Stomach (tissue), 9 donors: ENCODE data around the gene MCTP1. TPM values are rescaled to one million over a fixed set of nuclear protein-coding genes. Genes with fewer than 3 reads are reported as not detected.

Experiments used
- DNase-seq, 2 donors: peaks; one replicate each; pipeline versions ENCODE4 v3.0.0 to v3.0.0-alpha.2; 2013 to 2019
- H3K27ac ChIP-seq, 5 donors: fragments of 200-600 bp in 4 of 5; sonication (generic) in 4 of 5; one replicate each; pipeline ENCODE4 v1.5.1; 2013 to 2019; ENCODE audit warnings: mild to moderate bottlenecking in 1 of 5, moderate library complexity in 1 of 5
- H3K27me3 ChIP-seq, 3 donors: fragments of 200-600 bp; sonication (generic); one replicate each; pipeline ENCODE4 v1.5.1; 2017 to 2019; ENCODE audit warnings: mixed run types in 1 of 3
- H3K36me3 ChIP-seq, 4 donors: fragments of 200-600 bp; sonication (generic); 1 replicate in 3 of 4; 2 replicates in 1 of 4; pipeline ENCODE4 v1.5.1; 2016 to 2019
- H3K4me1 ChIP-seq, 4 donors: fragments of 200-600 bp; sonication (generic); one replicate each; pipeline ENCODE4 v1.5.1; 2016 to 2019
- H3K4me3 ChIP-seq, 4 donors: fragments of 200-600 bp; sonication (generic) in 3 of 4; one replicate each; pipeline ENCODE4 v1.5.1; 2016 to 2019; ENCODE audit warnings: mild to moderate bottlenecking in 1 of 4
- H3K9me3 ChIP-seq, 4 donors: fragments of 200-600 bp; sonication (generic); one replicate each; pipeline ENCODE4 v1.5.1; 2016 to 2019
- CTCF ChIP-seq, 7 experiments: fragments of 450-650 bp in 4 of 7; fragments of 200-600 bp in 3 of 7; sonication (generic) in 3 of 7; IDR thresholded peaks; one replicate each; pipeline ENCODE4 v1.5.1; 2016 to 2019; ENCODE audit warnings: antibody characterized with exemption in 7 of 7, control low read depth in 2 of 7, mild to moderate bottlenecking in 1 of 7
- EP300 ChIP-seq: sonication (generic); formaldehyde crosslinking; IDR thresholded peaks from one replicate; pipeline ENCODE4 v1.6.1; 2017; ENCODE audit warnings: antibody characterized with exemption
- POLR2A ChIP-seq, 4 donors: fragments of 450-650 bp; IDR thresholded peaks; one replicate each; pipeline ENCODE4 v1.6.1; 2016; ENCODE audit warnings: antibody characterized with exemption in 4 of 4, control low read depth in 2 of 4, mild to moderate bottlenecking in 1 of 4, moderate library complexity in 1 of 4
- POLR2AphosphoS5 ChIP-seq, 3 donors: sonication (generic); formaldehyde crosslinking; IDR thresholded peaks; one replicate each; pipeline ENCODE4 v1.6.1; 2016; ENCODE audit warnings: antibody characterized with exemption in 3 of 3
- WGBS, 5 donors: extraction: QIAGEN DNeasy Blood & Tissue Kit in 3 of 5; methylation state at CpG; one replicate each; pipeline versions ENCODE4 v1.1.5 to v1.1.7; 2013 to 2018; 5-methylcytosine and 5-hydroxymethylcytosine counted together
- intact Hi-C: fragments of 100-400 bp; cut with DNase I; formaldehyde crosslinking; loops from one replicate; pipeline ENCODE4 v1.15.1; 2023; ENCODE audit warnings: low total_unique reads
- polyA plus RNA-seq, 3 donors: library from polyadenylated mRNA; stranded (reverse); fragments of 200-250 nt; gene quantifications; one replicate each; pipeline ENCODE4 v1.2.3, GENCODE V29; 2013
- total RNA-seq, 5 donors: library from RNA; depleted of rRNA; stranded (reverse); fragments of >200 nt; gene quantifications; one replicate each; pipeline versions ENCODE4 v1.1.0 to v1.2.3, GENCODE V29; 2014 to 2016
- donor health status: healthy with polysubstance abuse.
- donor health status: Bipolar disorder and iron deficiency.
- donor health status: healthy.

Gene MCTP1
- total and polyA plus RNA-seq, 8 donors = 1.4 to 47.9 (median 11.3) TPM

- no peak for DNase-seq
- H3K4me3 ChIP-seq = no peak overlapping the region
- H3K27ac ChIP-seq = no peak overlapping the region
- H3K9me3 ChIP-seq = no peaks in the 10 kb centered on the region
- H3K36me3 ChIP-seq = no peaks in the 10 kb centered on the region
- WGBS, 5 donors = 41 to 72% (median 52%) methylated on average over 2 of the region's 2 CpGs
- H3K4me1 ChIP-seq = peaks cover 18 to 30% (median 25%) of the 10 kb centered on the region in 4 donors
- TF ChIP-seq CTCF (IDR thresholded peaks at IDR 0.05) (no peak), POLR2A (IDR thresholded peaks at IDR 0.05) (no peak), EP300 (no peak), POLR2AphosphoS5 (IDR thresholded peaks at IDR 0.05) (no peak)
- H3K27me3 ChIP-seq = peaks cover 0 to 90% (median 57%) of the 10 kb centered on the region in 3 donors
- intact Hi-C loops = no loop called here
These were observed 3.7 kb downstream of the MCTP1 start for GRCh38 chr5:95281226-95281625.

- no peaks in the 10 kb centered on the region for H3K36me3 ChIP-seq
- TF ChIP-seq CTCF (IDR thresholded peaks at IDR 0.05) = no peak
- 46 to 62% (median 48%) methylated on average over 8 of the region's 8 CpGs for WGBS, 5 donors
- H3K27me3 ChIP-seq = peaks cover 0 to 84% (median 50%) of the 10 kb centered on the region in 3 donors
- no peak overlapping the region for H3K27ac ChIP-seq
- intact Hi-C loops = no loop called here
- no peaks in the 10 kb centered on the region for H3K9me3 ChIP-seq
- no peak overlapping the region for H3K4me3 ChIP-seq
- no peak for DNase-seq
- peaks cover 18 to 28% (median 25%) of the 10 kb centered on the region in 4 donors for H3K4me1 ChIP-seq
These were observed 4.3 kb downstream of the MCTP1 start for GRCh38 chr5:95280401-95281095.

GRCh38 chr5:95274011-95274410 is 10.9 kb downstream of the MCTP1 start:
- no peaks in the 10 kb centered on the region for H3K9me3 ChIP-seq
- no peak for DNase-seq
- TF ChIP-seq CTCF (IDR thresholded peaks at IDR 0.05) = no peak
- no peak for TF ChIP-seq POLR2A (IDR thresholded peaks at IDR 0.05)
- no peak for TF ChIP-seq EP300
- TF ChIP-seq POLR2AphosphoS5 (IDR thresholded peaks at IDR 0.05) = no peak
- no peak overlapping the region for H3K27ac ChIP-seq
- H3K4me3 ChIP-seq = no peak overlapping the region
- 52 to 68% (median 59%) methylated on average over 5 of the region's 5 CpGs for WGBS, 5 donors
- no peaks in the 10 kb centered on the region for H3K36me3 ChIP-seq
- peaks cover 0 to 22% (median 0%) of the 10 kb centered on the region in 3 donors for H3K27me3 ChIP-seq
- no peaks in the 10 kb centered on the region for H3K4me1 ChIP-seq
- intact Hi-C loops = no loop called here

- no peaks in the 10 kb centered on the region for H3K36me3 ChIP-seq
- no peak overlapping the region for H3K27ac ChIP-seq
- H3K4me3 ChIP-seq = no peak overlapping the region
- DNase-seq = no peak
- H3K27me3 ChIP-seq = peaks cover 0 to 13% (median 0%) of the 10 kb centered on the region in 3 donors
- H3K4me1 ChIP-seq = no peaks in the 10 kb centered on the region
- H3K9me3 ChIP-seq = no peaks in the 10 kb centered on the region
- intact Hi-C loops = no loop called here
- TF ChIP-seq CTCF (IDR thresholded peaks at IDR 0.05) = no peak
- TF ChIP-seq POLR2AphosphoS5 (IDR thresholded peaks at IDR 0.05) = no peak
- TF ChIP-seq POLR2A (IDR thresholded peaks at IDR 0.05) = no peak
- no peak for TF ChIP-seq EP300
These were observed 12.5 kb downstream of the MCTP1 start for GRCh38 chr5:95272316-95272929.
